SIG-M5 treated with dmso at 0.1 percent for 504 hours (cell line): ENCODE measurements around the gene FXYD7.
"Not testable (repeated sequence)": the region's sequence is repeated elsewhere in the genome, so short reads cannot be mapped to it uniquely, and the experiment has no call there.

ENCODE experiments used
- DNase-seq: peaks from one replicate; lab custom pipeline; 2025; ENCODE audit not compliant: unreplicated experiment; lab: John Stamatoyannopoulos, UW

Gene FXYD7

GRCh38 chr19:35142606-35143230, 337 bp upstream of the FXYD7 start:
- DNase-seq = peak; percentile 23

- DNase-seq = no peak
Observed at GRCh38 chr19:35143818-35144217, 763 bp downstream of the FXYD7 start.

GRCh38 chr19:35144259-35144599, 1.2 kb downstream of the FXYD7 start:
- DNase-seq = no peak

GRCh38 chr19:35144600-35145436, 1.8 kb downstream of the FXYD7 start:
- DNase-seq = peak; percentile 41

GRCh38 chr19:35146746-35147459, 3.8 kb downstream of the FXYD7 start:
- no peak for DNase-seq

- DNase-seq = no peak
Observed at GRCh38 chr19:35149463-35149862, 6.4 kb downstream of the FXYD7 start.

GRCh38 chr19:35150445-35150844, 7.4 kb downstream of the FXYD7 start:
- DNase-seq = no peak

- no peak for DNase-seq
Observed at GRCh38 chr19:35151273-35152065, 8.4 kb downstream of the FXYD7 start.

- not testable (repeated sequence) for DNase-seq
Observed at GRCh38 chr19:35153129-35153522, 10.1 kb downstream of the FXYD7 start.

GRCh38 chr19:35153701-35154524, 10.9 kb downstream of the FXYD7 start:
- peak; percentile 34 for DNase-seq

- peak; percentile 82 for DNase-seq
Observed at GRCh38 chr19:35154525-35155406, 11.7 kb downstream of the FXYD7 start, which contains the start of gene FXYD5. Gene FXYD5 (plus strand): TSS chr19:35154735. CDS start chr19:35155551, 816 bp downstream.

- DNase-seq = no peak
Observed at GRCh38 chr19:35155441-35155840, 12.4 kb downstream of the FXYD7 start.

GRCh38 chr19:35155981-35156672, 13.1 kb downstream of the FXYD7 start:
- no peak for DNase-seq

GRCh38 chr19:35156673-35157014, 13.6 kb downstream of the FXYD7 start:
- DNase-seq = no peak

- DNase-seq = no peak
Observed at GRCh38 chr19:35157431-35157830, 14.4 kb downstream of the FXYD7 start.

- no peak for DNase-seq
Observed at GRCh38 chr19:35159606-35160005, 16.6 kb downstream of the FXYD7 start.

- no peak for DNase-seq
Observed at GRCh38 chr19:35160629-35161433, 17.8 kb downstream of the FXYD7 start.

- no peak for DNase-seq
Observed at GRCh38 chr19:35161434-35161743, 18.3 kb downstream of the FXYD7 start.
